ENCODE results near the gene NR1H4.

DNA sequence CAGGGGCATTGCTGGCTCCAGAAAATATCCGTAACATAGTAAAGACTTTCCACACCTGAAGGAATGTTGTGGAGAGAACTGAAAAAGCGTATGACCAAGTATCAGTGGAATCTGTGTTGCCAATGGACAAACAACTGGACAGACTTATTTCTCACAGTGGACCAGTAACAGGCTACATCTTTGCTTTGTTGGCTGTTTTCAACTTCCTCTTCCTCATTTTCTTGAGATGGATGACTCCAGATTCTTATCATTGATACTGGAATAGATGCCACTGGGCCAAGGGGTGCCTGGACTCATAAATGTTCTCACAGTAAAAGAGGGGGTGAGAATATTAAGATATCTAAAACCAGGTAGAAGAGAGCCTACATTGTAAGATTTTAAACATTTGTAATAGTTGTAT is 106.2 kb downstream of the NR1H4 start:
- TF ChIP-seq, protein P1, sequence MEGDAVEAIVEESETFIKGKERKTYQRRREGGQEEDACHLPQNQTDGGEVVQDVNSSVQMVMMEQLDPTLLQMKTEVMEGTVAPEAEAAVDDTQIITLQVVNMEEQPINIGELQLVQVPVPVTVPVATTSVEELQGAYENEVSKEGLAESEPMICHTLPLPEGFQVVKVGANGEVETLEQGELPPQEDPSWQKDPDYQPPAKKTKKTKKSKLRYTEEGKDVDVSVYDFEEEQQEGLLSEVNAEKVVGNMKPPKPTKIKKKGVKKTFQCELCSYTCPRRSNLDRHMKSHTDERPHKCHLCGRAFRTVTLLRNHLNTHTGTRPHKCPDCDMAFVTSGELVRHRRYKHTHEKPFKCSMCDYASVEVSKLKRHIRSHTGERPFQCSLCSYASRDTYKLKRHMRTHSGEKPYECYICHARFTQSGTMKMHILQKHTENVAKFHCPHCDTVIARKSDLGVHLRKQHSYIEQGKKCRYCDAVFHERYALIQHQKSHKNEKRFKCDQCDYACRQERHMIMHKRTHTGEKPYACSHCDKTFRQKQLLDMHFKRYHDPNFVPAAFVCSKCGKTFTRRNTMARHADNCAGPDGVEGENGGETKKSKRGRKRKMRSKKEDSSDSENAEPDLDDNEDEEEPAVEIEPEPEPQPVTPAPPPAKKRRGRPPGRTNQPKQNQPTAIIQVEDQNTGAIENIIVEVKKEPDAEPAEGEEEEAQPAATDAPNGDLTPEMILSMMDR (IDR thresholded peaks at IDR 0.05) = no peak
- TF ChIP-seq POLR2A (IDR thresholded peaks at IDR 0.05) = no peak
